HEK293 (cell line): ENCODE data around the gene FXYD2.

ENCODE experiments used
- CTCF ChIA-PET: fragments of 350-600 bp; formaldehyde crosslinking; extraction: SDS; loops from one replicate; lab custom pipeline; 2021; ENCODE audit warnings: antibody characterized with exemption; lab: Yijun Ruan, JAX
- POLR2A ChIA-PET: fragments of 300-600 bp; formaldehyde crosslinking; extraction: SDS; loops from one replicate; lab custom pipeline; 2020; ENCODE audit warnings: antibody characterized with exemption, inconsistent platforms; lab: Yijun Ruan, JAX
- H3K27ac ChIP-seq: fragments of 200-500 bp; sonication (Bioruptor generic); 2 replicates; pipeline ENCODE4 v1.5.1; 2014; ENCODE audit warnings: low read depth, low read length, control low read depth, inconsistent platforms; ENCODE audit errors: extremely low read depth
- H3K36me3 ChIP-seq, 2 experiments: fragments of 200-500 bp in 1 of 2; sonication (Bioruptor generic) in 1 of 2; 1 replicate in 1 of 2; 2 replicates in 1 of 2; pipeline ENCODE4 v1.5.1; 2014 to 2017; ENCODE audit warnings: inconsistent platforms in 2 of 2, low read length in 2 of 2; ENCODE audit not compliant: control insufficient read depth in 2 of 2, insufficient read depth in 1 of 2
- H3K4me1 ChIP-seq: fragments of 200-500 bp; sonication (Bioruptor generic); 2 replicates; pipeline ENCODE4 v1.5.1; 2014; ENCODE audit warnings: mild to moderate bottlenecking, low read length, inconsistent platforms; ENCODE audit not compliant: control insufficient read depth, insufficient read depth
- H3K4me3 ChIP-seq: 2 replicates; pipeline ENCODE4 v1.5.1; 2011; ENCODE audit warnings: low read depth, mild to moderate bottlenecking, control low read depth, low read length, moderate library complexity
- H3K9me3 ChIP-seq: fragments of 200-500 bp; sonication (Bioruptor generic); 2 replicates; pipeline ENCODE4 v1.5.1; 2014; ENCODE audit warnings: low read depth, low read length, inconsistent platforms; ENCODE audit not compliant: control insufficient read depth, insufficient read depth
- GLI2 ChIP-seq: fragments of 450-650 bp; formaldehyde crosslinking; IDR thresholded peaks from 2 replicates; pipeline ENCODE4; 2017; ENCODE audit warnings: missing biosample characterization, missing genetic modification characterization, low read depth, borderline replicate concordance
- GLIS1 ChIP-seq: fragments of 450-650 bp; formaldehyde crosslinking; IDR thresholded peaks from 2 replicates; pipeline ENCODE4 v1.5.1; 2016; ENCODE audit warnings: missing biosample characterization, missing genetic modification characterization
- GLIS2 ChIP-seq: fragments of 450-650 bp; formaldehyde crosslinking; IDR thresholded peaks from 2 replicates; pipeline ENCODE4 v1.5.1; 2016; ENCODE audit warnings: missing biosample characterization, missing genetic modification characterization
- KLF17 ChIP-seq: fragments of 450-650 bp; formaldehyde crosslinking; IDR thresholded peaks from 2 replicates; pipeline ENCODE4 v1.5.1; 2016; ENCODE audit warnings: missing biosample characterization, missing genetic modification characterization
- KLF9 ChIP-seq: fragments of 450-650 bp; formaldehyde crosslinking; IDR thresholded peaks from 2 replicates; pipeline ENCODE4 v1.5.1; 2016; ENCODE audit warnings: missing biosample characterization, missing genetic modification characterization, low read depth
- PATZ1 ChIP-seq: fragments of 450-650 bp; formaldehyde crosslinking; IDR thresholded peaks from 2 replicates; pipeline ENCODE4 v1.5.1; 2016; ENCODE audit warnings: missing biosample characterization, missing genetic modification characterization
- PRDM10 ChIP-seq: fragments of 450-650 bp; formaldehyde crosslinking; IDR thresholded peaks from 2 replicates; pipeline ENCODE4 v1.5.1; 2016; ENCODE audit warnings: missing biosample characterization, missing genetic modification characterization
- REPIN1 ChIP-seq: fragments of 450-650 bp; formaldehyde crosslinking; IDR thresholded peaks from 2 replicates; pipeline ENCODE4 v1.5.1; 2017; ENCODE audit warnings: missing biosample characterization, missing genetic modification characterization, low read depth
- SP7 ChIP-seq: fragments of 450-650 bp; formaldehyde crosslinking; IDR thresholded peaks from 2 replicates; pipeline ENCODE4 v1.5.1; 2016; ENCODE audit warnings: missing biosample characterization, missing genetic modification characterization
- YY1 ChIP-seq: fragments of 450-650 bp; formaldehyde crosslinking; IDR thresholded peaks from 2 replicates; pipeline ENCODE4 v1.5.1; 2018; ENCODE audit warnings: missing biosample characterization, missing genetic modification characterization
- ZBTB11 ChIP-seq: fragments of 450-650 bp; formaldehyde crosslinking; conservative IDR thresholded peaks from 2 replicates; pipeline ENCODE4 v1.5.1; 2016; ENCODE audit warnings: low read depth, missing biosample characterization, missing genetic modification characterization
- ZFP69B ChIP-seq: fragments of 450-650 bp; formaldehyde crosslinking; IDR thresholded peaks from 2 replicates; pipeline ENCODE4 v1.5.1; 2016; ENCODE audit warnings: missing biosample characterization, missing genetic modification characterization
- ZNF354C ChIP-seq: fragments of 450-650 bp; formaldehyde crosslinking; IDR thresholded peaks from 2 replicates; pipeline ENCODE4 v1.5.1; 2016; ENCODE audit warnings: missing biosample characterization, missing genetic modification characterization, low read depth, borderline replicate concordance
- ZNF423 ChIP-seq: fragments of 450-650 bp; formaldehyde crosslinking; IDR thresholded peaks from 2 replicates; pipeline ENCODE4 v1.5.1; 2016; ENCODE audit warnings: missing biosample characterization, missing genetic modification characterization
- ZNF521 ChIP-seq: fragments of 450-650 bp; formaldehyde crosslinking; IDR thresholded peaks from 2 replicates; pipeline ENCODE4 v1.5.1; 2017; ENCODE audit warnings: missing biosample characterization, mild to moderate bottlenecking, missing genetic modification characterization
- ZNF585B ChIP-seq: fragments of 450-650 bp; formaldehyde crosslinking; IDR thresholded peaks from 2 replicates; pipeline ENCODE4 v1.5.1; 2016; ENCODE audit warnings: missing biosample characterization, missing genetic modification characterization
- ZNF629 ChIP-seq: fragments of 450-650 bp; formaldehyde crosslinking; IDR thresholded peaks from 2 replicates; pipeline ENCODE4 v1.5.1; 2017; ENCODE audit warnings: missing biosample characterization, missing genetic modification characterization
- ZNF660 ChIP-seq: fragments of 450-650 bp; IDR thresholded peaks from 2 replicates; pipeline ENCODE4 v1.5.1; 2018; ENCODE audit warnings: missing biosample characterization, mild to moderate bottlenecking, missing genetic modification characterization
- ZNF664 ChIP-seq: fragments of 450-650 bp; formaldehyde crosslinking; IDR thresholded peaks from 2 replicates; pipeline ENCODE4 v1.5.1; 2016; ENCODE audit warnings: missing biosample characterization, missing genetic modification characterization
- ZNF776 ChIP-seq: fragments of 450-650 bp; formaldehyde crosslinking; IDR thresholded peaks from 2 replicates; pipeline ENCODE4 v1.5.0; 2017; ENCODE audit warnings: missing biosample characterization, missing genetic modification characterization, borderline replicate concordance
- ZNF792 ChIP-seq: fragments of 450-650 bp; formaldehyde crosslinking; IDR thresholded peaks from 2 replicates; pipeline ENCODE4 v1.5.1; 2016; ENCODE audit warnings: missing biosample characterization, missing genetic modification characterization
- ZNF837 ChIP-seq: fragments of 450-650 bp; formaldehyde crosslinking; IDR thresholded peaks from 2 replicates; pipeline ENCODE4 v1.5.1; 2016; ENCODE audit warnings: missing biosample characterization, missing genetic modification characterization
- ZSCAN23 ChIP-seq: fragments of 450-650 bp; formaldehyde crosslinking; IDR thresholded peaks from 2 replicates; pipeline ENCODE4 v1.5.1; 2016; ENCODE audit warnings: missing biosample characterization, missing genetic modification characterization
- ZSCAN30 ChIP-seq: fragments of 450-650 bp; IDR thresholded peaks from 2 replicates; pipeline ENCODE4 v1.5.1; 2018; ENCODE audit warnings: missing biosample characterization, mild to moderate bottlenecking, missing genetic modification characterization, moderate library complexity

The FXYD2 gene

GRCh38 chr11:117829369-117829725, 4.8 kb upstream of the FXYD2 start:
- Histone ChIP-seq H3K4me3 (no peak overlapping the region), H3K27ac (no peak overlapping the region), H3K9me3 (no peaks in the 10 kb centered on the region), H3K36me3 (no peaks in the 10 kb centered on the region), H3K4me1 (no peaks in the 10 kb centered on the region)
- ChIA-PET CTCF (interaction anchor here (0.5 to 10.2 kb wide), 2 partner anchors 11 to 385 kb away, joined by 4 to 78 read pairs; no protein-coding TSS in a partner anchor), POLR2A (no interaction called here)
- no peak for TF ChIP-seq ZNF776 (tag by site-specific recombination)
- TF ChIP-seq ZNF354C (tag by site-specific recombination): no peak
- TF ChIP-seq ZNF423 (tag by site-specific recombination): no peak
- TF ChIP-seq ZSCAN23 (tag by site-specific recombination): no peak
- TF ChIP-seq GLI2 (tag by site-specific recombination): no peak

- CTCF ChIA-PET: interaction anchor here (0.5 to 10.2 kb wide), 7 partner anchors 11 to 384 kb away, joined by 3 to 78 read pairs (median 4); no protein-coding TSS in a partner anchor
- no peaks in the 10 kb centered on the region for H3K4me1 ChIP-seq
- H3K9me3 ChIP-seq: no peaks in the 10 kb centered on the region
- POLR2A ChIA-PET: no interaction called here
- no peak overlapping the region for H3K27ac ChIP-seq
- no peak overlapping the region for H3K4me3 ChIP-seq
- H3K36me3 ChIP-seq: no peaks in the 10 kb centered on the region
- no peak for TF ChIP-seq ZNF664 (tag by site-specific recombination)
- TF ChIP-seq GLIS1 (tag by site-specific recombination): peak; percentile 84
- no peak for TF ChIP-seq YY1
- TF ChIP-seq PATZ1: peak; percentile 68
- TF ChIP-seq ZNF521 (tag by site-specific recombination): no peak
- no peak for TF ChIP-seq ZBTB11 (tag by site-specific recombination)
- peak; percentile 85 for TF ChIP-seq ZNF629 (tag by site-specific recombination)
- no peak for TF ChIP-seq KLF9 (tag by site-specific recombination)
- TF ChIP-seq GLIS2 (tag by site-specific recombination): peak; percentile 91
- TF ChIP-seq ZNF585B (tag by site-specific recombination): no peak
- TF ChIP-seq ZSCAN30 (tag by site-specific recombination): no peak
- TF ChIP-seq REPIN1 (tag by site-specific recombination): no peak
- peak; percentile 31; the same call in 1 of the 2 replicates for TF ChIP-seq PRDM10 (tag by site-specific recombination)
- peak; percentile 15; the same call in 1 of the 2 replicates for TF ChIP-seq ZFP69B
- TF ChIP-seq ZNF837 (tag by site-specific recombination): no peak
- peak; percentile 87 for TF ChIP-seq KLF17 (tag by site-specific recombination)
- peak; percentile 43; the same call in 1 of the 2 replicates for TF ChIP-seq ZNF660 (tag by site-specific recombination)
- TF ChIP-seq SP7 (tag by site-specific recombination): 0 out of 2 replicates have a peak, but pooled peaks have one; percentile 42
- TF ChIP-seq GLI2 (tag by site-specific recombination): no peak
- TF ChIP-seq ZNF792 (tag by site-specific recombination): no peak
Measured at GRCh38 chr11:117828611-117829368, 4.2 kb upstream of the FXYD2 start.
